NCI-H187 (cell line): ENCODE results near the gene EARS2.
"Not testable (repeated sequence)": the region's sequence is repeated elsewhere in the genome, so short reads cannot be mapped to it uniquely, and the experiment has no call there.

Source experiments
- DNase-seq, 2 experiments: peaks; one replicate each; lab custom pipeline; 2025; lab: John Stamatoyannopoulos, UW

EARS2 gene

GRCh38 chr16:23505671-23506605 lies 51.2 kb downstream of the EARS2 start:
- DNase-seq, result no peak

DNA sequence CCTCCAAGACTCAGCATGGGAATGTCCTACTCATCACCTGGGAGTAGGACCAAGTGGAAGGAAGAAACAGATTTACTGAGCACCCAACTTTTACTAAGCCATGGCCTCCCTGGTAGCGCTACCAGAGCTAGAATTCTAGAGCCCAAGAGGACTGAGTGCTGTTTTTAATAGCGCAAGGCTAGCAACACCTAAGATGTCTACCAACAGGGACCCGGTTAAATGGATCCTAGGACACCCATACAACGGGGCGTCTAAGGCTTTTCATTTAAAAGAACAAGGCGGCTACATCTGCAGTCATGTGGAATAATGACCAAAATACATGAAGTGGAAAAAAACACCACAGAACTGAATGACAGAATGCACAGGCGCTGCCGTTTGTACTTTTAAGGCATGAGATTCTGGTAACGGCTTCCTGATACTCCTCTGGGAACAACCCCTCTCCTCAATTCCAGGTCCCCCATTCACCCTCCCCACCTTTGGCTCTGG lies 51.9 kb downstream of the EARS2 start:
- no peak for DNase-seq

GRCh38 chr16:23504453-23505179 lies 52.5 kb downstream of the EARS2 start:
- no peak for DNase-seq

DNA sequence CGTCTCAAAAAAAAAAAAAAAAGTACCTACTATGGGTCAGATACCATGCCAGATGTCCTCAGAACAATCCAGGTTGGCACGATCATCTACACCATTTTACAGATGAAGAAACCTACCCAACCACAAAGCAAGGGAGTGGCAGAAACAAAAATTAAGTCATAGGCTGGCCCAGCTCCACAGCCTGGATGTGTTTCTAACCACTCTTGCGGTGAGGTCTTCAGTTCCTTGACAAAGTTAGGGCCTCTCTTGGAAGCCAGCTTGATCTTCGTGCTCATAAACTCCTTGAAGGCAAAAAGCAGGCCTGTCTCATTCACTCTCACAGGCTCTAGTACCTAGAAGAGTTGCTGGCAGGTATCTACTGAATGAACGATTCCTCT lies 53.1 kb downstream of the EARS2 start:
- DNase-seq, result no peak

GRCh38 chr16:23502466-23502865 lies 54.7 kb downstream of the EARS2 start:
- no peak for DNase-seq

- DNase-seq, result no peak
These were observed 55.9 kb downstream of the EARS2 start for GRCh38 chr16:23501291-23501690.

- DNase-seq, result no peak
These were observed 56.3 kb downstream of the EARS2 start for GRCh38 chr16:23500862-23501225.

GRCh38 chr16:23500212-23500861 lies 56.8 kb downstream of the EARS2 start:
- no peak for DNase-seq

- no peak for DNase-seq
These were observed 57.3 kb downstream of the EARS2 start for GRCh38 chr16:23499801-23500200.

DNA sequence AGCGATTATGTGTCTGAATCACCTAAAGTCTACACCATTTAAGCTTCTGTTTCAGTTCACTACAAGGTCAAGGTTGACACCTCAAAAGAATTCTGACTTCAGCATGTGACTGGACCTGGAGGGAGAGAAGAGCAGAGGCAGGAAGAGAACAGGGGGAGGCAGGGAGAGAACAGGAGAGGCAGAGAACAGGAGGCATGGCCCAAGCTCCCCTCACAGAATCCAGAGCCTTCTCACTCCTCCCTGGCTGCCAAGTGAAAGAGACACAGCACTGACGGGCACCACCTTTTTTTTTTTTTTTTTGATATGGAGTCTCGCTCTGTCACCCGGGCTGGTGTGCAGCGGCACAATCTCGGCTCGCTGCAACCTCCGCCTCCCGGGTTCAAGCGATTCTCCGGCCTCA lies 58.3 kb downstream of the EARS2 start:
- DNase-seq, result no peak

- DNase-seq, result no peak
These were observed 59.6 kb downstream of the EARS2 start for GRCh38 chr16:23497543-23497868.

GRCh38 chr16:23496821-23497542 lies 60.2 kb downstream of the EARS2 start:
- no peak for DNase-seq

DNA sequence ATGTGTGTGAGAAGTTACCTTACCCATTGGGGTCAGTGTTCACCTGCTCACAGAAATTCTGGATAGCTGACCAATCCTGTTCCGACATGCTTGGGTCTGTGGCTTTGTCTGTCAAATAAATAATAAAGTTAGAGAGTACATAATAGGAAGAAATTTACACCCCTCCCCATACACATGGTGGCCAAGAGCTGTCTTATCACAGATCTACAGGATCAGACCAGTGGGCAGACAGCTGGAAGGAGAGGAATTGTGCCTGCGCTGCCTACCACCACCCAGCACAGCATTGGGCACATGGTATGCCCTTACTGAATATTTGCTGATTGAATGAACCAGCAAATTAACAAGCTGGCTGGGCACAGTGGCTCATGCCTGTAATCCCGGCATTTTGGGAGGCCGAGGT lies 61.5 kb downstream of the EARS2 start:
- no peak for DNase-seq

- no peak for DNase-seq
These were observed 63.0 kb downstream of the EARS2 start for GRCh38 chr16:23494188-23494587.

- no peak for DNase-seq
These were observed 65.4 kb downstream of the EARS2 start for GRCh38 chr16:23491490-23492391.

- DNase-seq, result no peak
These were observed 70.7 kb downstream of the EARS2 start for GRCh38 chr16:23486480-23486879.

GRCh38 chr16:23485841-23486240 lies 71.3 kb downstream of the EARS2 start:
- DNase-seq, result no peak

- DNase-seq, result no peak
These were observed 71.9 kb downstream of the EARS2 start for GRCh38 chr16:23485257-23485614.

- DNase-seq, result no peak
These were observed 72.5 kb downstream of the EARS2 start for GRCh38 chr16:23484510-23485256.

DNA sequence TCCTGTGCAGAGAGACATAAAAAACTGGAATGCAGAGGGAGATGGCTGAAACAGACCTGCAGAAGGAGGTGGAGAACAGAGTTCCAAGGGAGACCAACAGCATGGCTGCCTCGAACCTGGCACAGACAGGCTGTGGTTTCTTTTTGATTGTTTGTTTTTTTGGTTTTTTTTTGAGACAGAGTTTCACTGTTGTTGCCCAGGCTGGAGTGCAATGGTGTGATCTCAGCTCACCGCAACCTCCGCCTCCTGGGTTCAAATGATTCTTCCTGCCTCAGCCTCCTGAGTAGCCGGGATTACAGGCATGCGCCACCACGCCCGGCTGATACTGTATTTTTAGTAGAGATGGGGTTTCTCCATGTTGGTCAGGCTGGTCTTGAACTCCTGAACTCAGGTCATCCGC lies 73.7 kb downstream of the EARS2 start:
- DNase-seq, result not testable (repeated sequence)
